Spinal cord (tissue), 10 donors: Measurements from ENCODE around the gene RNF212B. TPM values are rescaled to one million over a fixed set of nuclear protein-coding genes. Genes with fewer than 3 reads are reported as not detected.
"Not testable (repeated sequence)": the region's sequence is repeated elsewhere in the genome, so short reads cannot be mapped to it uniquely, and the experiment has no call there.

ENCODE experiments used
- DNase-seq, 6 donors: peaks; one replicate each; pipeline versions ENCODE4 v3.0.0 to v3.0.0-alpha.2; 2013 to 2015; ENCODE audit warnings: low spot score in 6 of 6, low read depth in 4 of 6
- H3K27ac ChIP-seq: one replicate; pipeline ENCODE4 v1.5.1; 2013; ENCODE audit warnings: low read depth, low read length, control low read depth
- H3K27me3 ChIP-seq: one replicate; pipeline ENCODE4 v1.6.1; 2013; ENCODE audit warnings: low read length; ENCODE audit not compliant: control insufficient read depth, insufficient read depth
- H3K36me3 ChIP-seq: one replicate; pipeline ENCODE4 v1.6.1; 2013; ENCODE audit warnings: low read length; ENCODE audit not compliant: control insufficient read depth, insufficient read depth
- H3K4me1 ChIP-seq: one replicate; pipeline ENCODE4 v1.6.1; 2013; ENCODE audit warnings: low read length; ENCODE audit not compliant: control insufficient read depth, insufficient read depth
- H3K4me3 ChIP-seq: one replicate; pipeline ENCODE4 v1.5.1; 2013; ENCODE audit warnings: low read depth, low read length, control low read depth
- H3K9me3 ChIP-seq: one replicate; pipeline ENCODE4 v1.6.1; 2013; ENCODE audit warnings: low read length; ENCODE audit not compliant: control insufficient read depth, insufficient read depth
- WGBS: methylation state at CpG from one replicate; pipeline ENCODE4 v1.1.5; 2013; ENCODE audit warnings: missing lambda C conversion rate; ENCODE audit not compliant: insufficient coverage; 5-methylcytosine and 5-hydroxymethylcytosine counted together
- polyA plus RNA-seq, 2 donors: library from polyadenylated mRNA; unstranded; fragments of 120-200 nt; gene quantifications; one replicate each; pipeline ENCODE4 v1.2.1, GENCODE V29; 2013; ENCODE audit not compliant: insufficient read length in 2 of 2
- total RNA-seq, 2 donors: library from RNA; depleted of rRNA in 1 of 2; stranded (reverse); fragments of 120-200 nt in 1 of 2; fragments of >200 nt in 1 of 2; gene quantifications; one replicate each; pipeline versions ENCODE4 v1.2.3 to v1.2.4, GENCODE V29; 2013 to 2014
- donor health status: healthy.

The RNF212B gene
- total and polyA plus RNA-seq, 4 donors = not detected

DNA sequence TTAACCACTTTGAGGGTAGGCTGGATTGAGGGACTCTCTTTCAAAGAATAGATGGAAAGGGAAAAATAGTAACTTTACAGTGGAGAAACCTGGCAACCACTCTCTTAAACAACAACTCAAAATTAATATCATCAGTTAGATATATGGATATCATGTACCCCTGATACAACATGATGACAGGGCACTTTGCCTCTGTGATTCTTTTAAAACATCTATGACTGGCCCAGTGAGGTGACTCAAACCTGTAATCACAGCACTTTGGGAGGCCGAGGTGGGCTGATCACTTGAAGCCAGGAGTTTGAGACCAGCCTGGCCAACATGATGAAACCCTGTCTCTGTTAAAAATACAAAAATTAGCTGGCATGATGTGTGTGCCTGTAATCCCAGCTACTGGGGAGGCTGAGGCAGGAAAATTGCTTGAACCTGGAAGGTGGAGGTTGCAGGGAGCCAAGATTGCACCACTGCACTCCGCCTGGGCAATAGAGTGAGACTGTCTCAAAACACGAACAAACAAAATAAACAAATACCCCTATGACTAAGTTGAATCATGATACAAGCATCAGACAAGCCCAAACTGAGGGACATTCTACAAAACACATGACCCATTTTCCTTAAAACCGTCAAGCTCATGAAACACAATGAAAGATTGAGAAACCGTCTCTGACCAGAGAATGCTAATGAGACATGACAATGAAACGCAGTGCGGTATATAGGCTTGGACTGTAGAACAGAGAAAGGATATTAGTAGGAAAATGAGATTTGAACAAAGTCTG is 27.9 kb upstream of the RNF212B start:
- Histone ChIP-seq H3K27ac (no peak overlapping the region), H3K9me3 (no peaks in the 10 kb centered on the region), H3K36me3 (no peaks in the 10 kb centered on the region), H3K4me1 (no peaks in the 10 kb centered on the region), H3K27me3 (no peaks in the 10 kb centered on the region), H3K4me3 (no peak overlapping the region)
- WGBS = 77% methylated on average over 4 of the region's 7 CpGs
- DNase-seq = no peak

DNA sequence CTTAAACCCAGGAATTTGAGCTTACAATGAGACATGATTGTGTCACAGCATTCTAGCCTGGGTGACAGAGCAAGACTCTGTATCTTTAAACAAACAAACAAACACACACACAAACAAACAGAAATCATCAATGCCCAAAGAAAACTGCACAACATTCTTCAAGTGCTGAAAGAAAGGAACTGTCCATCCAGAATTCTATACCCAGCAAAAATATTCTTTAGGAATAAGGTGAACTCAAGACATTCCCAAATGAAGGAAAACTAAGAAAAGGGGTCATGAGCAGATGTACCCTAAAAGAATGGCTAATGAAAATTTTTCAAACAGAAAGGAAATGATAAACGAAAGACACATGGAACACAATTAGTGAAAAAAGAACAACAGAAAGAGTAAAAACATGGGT is 22.3 kb upstream of the RNF212B start:
- no CpG with 5 or more reads among the region's 1 CpG for WGBS
- Histone ChIP-seq H3K4me1 (no peaks in the 10 kb centered on the region), H3K9me3 (no peaks in the 10 kb centered on the region), H3K36me3 (no peaks in the 10 kb centered on the region), H3K27me3 (no peaks in the 10 kb centered on the region), H3K27ac (no peak overlapping the region), H3K4me3 (no peak overlapping the region)
- no peak for DNase-seq

DNA sequence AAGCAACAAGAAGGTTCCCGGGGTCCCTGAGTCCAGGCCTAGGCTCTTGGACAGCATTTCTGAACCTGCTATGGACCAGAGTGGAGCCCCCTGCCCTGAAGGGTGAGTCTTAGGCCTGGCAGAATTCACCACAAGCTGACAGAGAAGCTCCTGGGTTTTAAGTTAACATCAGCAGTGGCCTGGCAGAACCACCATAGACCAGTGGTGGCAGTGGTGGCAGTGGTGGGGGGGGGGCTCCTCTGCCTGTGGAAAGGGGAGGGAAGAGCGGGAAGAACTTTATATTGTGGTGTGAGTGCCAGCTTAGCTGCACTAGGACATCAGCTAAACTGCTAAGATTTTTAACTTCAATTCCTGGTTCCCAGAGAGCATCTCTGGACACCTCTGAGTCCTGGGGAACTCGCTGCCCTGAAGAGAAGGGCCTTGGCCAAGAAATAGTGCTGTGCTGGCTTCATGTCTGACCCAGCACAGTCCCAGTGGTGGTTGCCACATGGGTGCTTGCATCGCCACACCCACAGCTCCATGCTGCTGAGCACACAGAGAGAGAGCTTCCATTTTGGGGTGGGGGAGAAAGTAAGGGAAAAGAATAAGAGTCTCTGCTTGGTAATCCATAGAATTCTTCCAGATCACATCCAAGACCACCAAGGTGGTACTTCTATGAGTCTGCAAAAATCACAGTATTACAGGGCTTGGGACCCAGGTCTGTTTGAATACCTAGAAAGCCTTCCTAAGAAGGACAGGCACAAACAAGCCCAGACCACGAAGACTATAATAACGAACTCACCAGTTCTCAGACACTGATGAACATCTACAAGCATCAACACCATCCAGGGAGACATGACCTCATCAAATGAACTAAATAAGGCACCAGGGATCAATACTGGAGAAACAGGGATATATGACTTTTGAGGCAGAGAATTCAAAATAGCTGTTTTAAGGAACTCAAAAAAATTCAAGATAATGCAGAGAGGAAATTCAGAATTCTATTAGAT is 20.4 kb upstream of the RNF212B start:
- H3K9me3 ChIP-seq = no peaks in the 10 kb centered on the region
- DNase-seq = no peak
- no peak overlapping the region for H3K4me3 ChIP-seq
- no peaks in the 10 kb centered on the region for H3K27me3 ChIP-seq
- 97% methylated on average over 4 of the region's 6 CpGs for WGBS
- no peak overlapping the region for H3K27ac ChIP-seq
- H3K4me1 ChIP-seq = no peaks in the 10 kb centered on the region
- no peaks in the 10 kb centered on the region for H3K36me3 ChIP-seq

DNA sequence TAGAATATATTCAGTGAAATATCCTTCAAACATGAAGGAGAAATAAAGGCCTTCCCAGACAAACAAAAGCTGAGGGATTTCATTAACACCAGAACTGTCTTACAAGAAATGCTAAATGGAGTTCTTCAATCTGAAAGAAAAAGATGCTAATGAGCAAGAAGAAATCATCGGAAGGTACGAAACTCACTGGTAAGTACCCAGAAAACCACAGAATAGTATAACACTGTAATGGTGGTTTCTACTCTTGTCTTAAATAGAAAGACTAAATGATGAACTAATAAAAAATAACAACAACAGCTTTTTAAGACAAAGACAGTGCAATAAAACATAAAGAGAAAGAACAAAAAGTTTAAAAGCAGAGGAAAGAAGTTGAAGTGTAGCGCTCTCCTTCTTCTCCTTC is 18.7 kb upstream of the RNF212B start:
- no peaks in the 10 kb centered on the region for H3K9me3 ChIP-seq
- H3K36me3 ChIP-seq = no peaks in the 10 kb centered on the region
- H3K27me3 ChIP-seq = no peaks in the 10 kb centered on the region
- no CpG with 5 or more reads among the region's 3 CpGs for WGBS
- no peaks in the 10 kb centered on the region for H3K4me1 ChIP-seq
- H3K27ac ChIP-seq = no peak overlapping the region
- no peak for DNase-seq
- H3K4me3 ChIP-seq = no peak overlapping the region

DNA sequence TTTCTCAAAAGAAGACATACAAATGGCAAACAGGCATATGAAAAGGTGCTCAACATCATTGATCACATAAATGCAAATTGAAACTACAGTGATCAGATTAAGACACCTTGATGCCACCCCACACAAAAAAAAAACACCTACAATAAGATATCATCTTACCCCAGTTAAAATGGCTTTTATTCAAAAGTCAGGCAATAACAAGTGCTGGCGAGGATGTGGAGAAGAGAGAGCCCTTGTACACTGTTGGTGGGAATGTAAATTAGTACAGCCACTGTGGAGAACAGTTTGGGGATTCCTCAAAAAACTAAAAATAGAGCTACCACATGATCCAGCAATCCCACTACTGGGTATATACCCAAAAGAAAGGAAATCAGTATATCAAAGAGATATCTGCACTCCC is 12.8 kb upstream of the RNF212B start:
- not testable (repeated sequence) for H3K4me1 ChIP-seq, H3K9me3 ChIP-seq, DNase-seq, H3K27ac ChIP-seq, H3K4me3 ChIP-seq, H3K36me3 ChIP-seq, H3K27me3 ChIP-seq
- WGBS = no CpG with 5 or more reads among the region's 1 CpG

DNA sequence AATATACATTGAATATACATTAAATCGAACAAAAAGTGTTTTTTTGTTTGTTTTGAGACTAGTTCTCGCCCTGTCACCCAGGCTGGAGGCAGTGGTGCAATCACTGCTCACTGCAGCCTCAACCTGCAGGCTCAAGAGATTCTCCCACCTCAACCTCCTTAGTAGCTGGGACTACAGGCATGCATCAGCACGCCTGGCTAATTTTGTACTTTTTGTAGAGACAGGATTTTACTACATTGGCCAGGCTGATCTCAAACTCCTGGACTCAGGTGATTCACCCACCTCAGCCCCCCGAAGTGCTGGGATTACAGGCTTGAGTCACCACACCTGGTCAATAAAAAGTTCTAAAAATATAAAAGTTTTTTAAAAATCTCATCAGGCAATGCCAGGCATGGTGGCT is 10.2 kb upstream of the RNF212B start:
- no peak for DNase-seq
- Histone ChIP-seq H3K27ac (no peak overlapping the region), H3K4me1 (no peaks in the 10 kb centered on the region), H3K27me3 (no peaks in the 10 kb centered on the region), H3K9me3 (peaks cover 2% of the 10 kb centered on the region), H3K36me3 (no peaks in the 10 kb centered on the region), H3K4me3 (no peak overlapping the region)
- WGBS = 40% methylated on average over 1 of the region's 4 CpGs

DNA sequence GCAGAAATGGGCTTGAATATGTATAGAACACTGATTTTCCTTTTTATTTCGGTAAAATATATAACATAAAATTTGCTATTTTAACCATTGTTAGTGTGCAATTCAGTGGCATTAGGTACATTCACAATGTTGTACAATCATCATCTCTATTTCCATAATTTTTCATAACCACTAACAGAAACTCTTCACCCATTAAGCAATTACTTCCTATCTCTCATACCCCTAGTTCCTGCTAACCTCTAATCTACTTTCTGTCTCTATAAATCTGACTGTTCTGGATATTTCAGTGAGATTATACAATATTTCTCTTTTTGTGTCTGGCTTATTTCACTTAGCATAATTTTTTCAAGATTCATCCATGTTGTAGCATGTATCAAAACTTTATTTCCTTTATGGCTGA is 8.9 kb upstream of the RNF212B start:
- Histone ChIP-seq H3K4me3 (no peak overlapping the region), H3K4me1 (no peaks in the 10 kb centered on the region), H3K27ac (no peak overlapping the region), H3K36me3 (no peaks in the 10 kb centered on the region), H3K27me3 (no peaks in the 10 kb centered on the region), H3K9me3 (peaks cover 2% of the 10 kb centered on the region)
- no CpG with 5 or more reads among the region's 1 CpG for WGBS
- DNase-seq = no peak

DNA sequence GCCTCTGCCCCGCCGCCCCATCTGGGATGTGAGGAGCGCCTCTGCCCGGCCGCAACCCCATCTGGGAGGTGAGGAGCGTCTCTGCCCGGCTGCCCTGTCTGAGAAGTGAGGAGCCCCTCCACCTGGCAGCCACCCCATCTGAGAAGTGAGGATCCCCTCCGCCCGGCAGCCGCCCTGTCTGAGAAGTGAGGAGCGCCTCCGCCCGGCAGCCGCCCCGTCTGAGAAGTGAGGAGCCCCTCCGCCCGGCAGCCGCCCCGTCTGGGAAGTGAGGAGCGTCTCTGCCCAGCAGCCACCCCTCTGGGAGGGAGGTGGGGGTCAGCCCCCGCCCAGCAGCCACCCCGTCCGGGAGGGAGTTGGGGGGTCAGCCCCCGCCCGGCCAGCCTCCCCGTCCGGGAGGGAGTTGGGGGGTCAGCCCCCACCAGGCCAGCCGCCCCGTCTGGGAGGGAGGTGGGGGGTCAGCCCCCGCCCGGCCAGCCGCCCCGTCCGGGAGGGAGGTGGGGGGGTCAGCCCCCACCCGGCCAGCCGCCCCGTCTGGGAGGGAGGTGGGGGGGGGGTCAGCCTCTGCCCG is 5.4 kb upstream of the RNF212B start:
- DNase-seq, H3K27ac ChIP-seq, H3K9me3 ChIP-seq, H3K4me3 ChIP-seq, H3K4me1 ChIP-seq, H3K27me3 ChIP-seq, H3K36me3 ChIP-seq: not testable (repeated sequence)
- 97% methylated on average over 16 of the region's 38 CpGs for WGBS

DNA sequence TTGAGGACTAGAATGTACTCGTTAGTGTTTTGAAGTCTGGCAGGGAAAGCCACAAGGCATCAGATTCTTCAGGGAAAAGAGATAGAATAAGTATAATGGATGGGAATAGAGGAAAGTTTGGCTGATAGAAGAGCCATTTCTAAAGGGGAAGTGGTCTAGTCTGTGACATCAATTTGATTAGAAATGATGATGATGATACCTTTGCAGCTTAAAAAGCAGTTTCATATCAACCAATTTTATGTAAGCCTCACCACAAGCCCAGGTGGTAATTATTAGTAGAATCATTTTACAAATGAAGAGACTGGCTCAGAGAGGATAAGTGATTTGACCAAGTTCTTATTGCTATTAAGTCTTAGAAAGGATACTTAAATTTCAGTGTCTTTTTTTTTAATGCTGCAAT is 2.9 kb downstream of the RNF212B start:
- Histone ChIP-seq H3K27me3 (no peaks in the 10 kb centered on the region), H3K9me3 (no peaks in the 10 kb centered on the region), H3K36me3 (no peaks in the 10 kb centered on the region), H3K4me1 (peaks cover 6% of the 10 kb centered on the region), H3K27ac (no peak overlapping the region), H3K4me3 (no peak overlapping the region)
- 100% methylated on average over 1 of the region's 1 CpG for WGBS
- DNase-seq = no peak
